ENCODE measurements around the gene LRRC32. TPM values are rescaled to one million over a fixed set of nuclear protein-coding genes. Genes with fewer than 3 reads are reported as not detected.

LRRC32 gene
- polyA plus RNA-seq, 1 donor from 2014 or later = not detected

GRCh38 chr11:76696756-76697155 is 26.2 kb upstream of the LRRC32 start:
- Histone ChIP-seq H3K9ac (ENCODE audit: low read length) (no peak overlapping the region), H3K36me3 (ENCODE audit: insufficient read depth, low read length) (no peaks in the 10 kb centered on the region), H3K9me2 (ENCODE audit: insufficient read depth, low read length) (no peaks in the 10 kb centered on the region), H3K79me2 (replicated peaks; ENCODE audit: insufficient read depth, low read length) (no peaks in the 10 kb centered on the region), H3K9me3 (ENCODE audit: low read length) (no peaks in the 10 kb centered on the region), H3K4me2 (ENCODE audit: low read length) (no peak overlapping the region), H3K27ac (ENCODE audit: low read length) (no peak overlapping the region), H3F3A (ENCODE audit: insufficient read depth, low read length, poor library complexity, severe bottlenecking) (no peaks in the 10 kb centered on the region), H2AFZ (ENCODE audit: low read depth, low read length) (no peak overlapping the region), H3K27me3 (ENCODE audit: insufficient read depth, low read depth, low read length) (no peaks in the 10 kb centered on the region), H4K20me1 (ENCODE audit: insufficient read depth) (no peaks in the 10 kb centered on the region), H3K4me3 (ENCODE audit: low read length) (no peak overlapping the region)
- no peak for TF ChIP-seq REST (IDR thresholded peaks at IDR 0.05; ENCODE audit: borderline replicate concordance)
- TF ChIP-seq RAD21 (conservative IDR thresholded peaks at IDR 0.05) = no peak
- no peak for TF ChIP-seq MXI1 (conservative IDR thresholded peaks at IDR 0.05; ENCODE audit: poor library complexity, severe bottlenecking)
- TF ChIP-seq EP300 (conservative IDR thresholded peaks at IDR 0.05; ENCODE audit: poor library complexity, severe bottlenecking) = no peak
- TF ChIP-seq TAF1 (IDR thresholded peaks at IDR 0.05; ENCODE audit: low read depth) = no peak
- no peak for TF ChIP-seq SMC3 (conservative IDR thresholded peaks at IDR 0.05; ENCODE audit: poor library complexity)
- TF ChIP-seq, protein P1, sequence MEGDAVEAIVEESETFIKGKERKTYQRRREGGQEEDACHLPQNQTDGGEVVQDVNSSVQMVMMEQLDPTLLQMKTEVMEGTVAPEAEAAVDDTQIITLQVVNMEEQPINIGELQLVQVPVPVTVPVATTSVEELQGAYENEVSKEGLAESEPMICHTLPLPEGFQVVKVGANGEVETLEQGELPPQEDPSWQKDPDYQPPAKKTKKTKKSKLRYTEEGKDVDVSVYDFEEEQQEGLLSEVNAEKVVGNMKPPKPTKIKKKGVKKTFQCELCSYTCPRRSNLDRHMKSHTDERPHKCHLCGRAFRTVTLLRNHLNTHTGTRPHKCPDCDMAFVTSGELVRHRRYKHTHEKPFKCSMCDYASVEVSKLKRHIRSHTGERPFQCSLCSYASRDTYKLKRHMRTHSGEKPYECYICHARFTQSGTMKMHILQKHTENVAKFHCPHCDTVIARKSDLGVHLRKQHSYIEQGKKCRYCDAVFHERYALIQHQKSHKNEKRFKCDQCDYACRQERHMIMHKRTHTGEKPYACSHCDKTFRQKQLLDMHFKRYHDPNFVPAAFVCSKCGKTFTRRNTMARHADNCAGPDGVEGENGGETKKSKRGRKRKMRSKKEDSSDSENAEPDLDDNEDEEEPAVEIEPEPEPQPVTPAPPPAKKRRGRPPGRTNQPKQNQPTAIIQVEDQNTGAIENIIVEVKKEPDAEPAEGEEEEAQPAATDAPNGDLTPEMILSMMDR (IDR thresholded peaks at IDR 0.05; ENCODE audit: poor library complexity, severe bottlenecking) = no peak
- no peak for TF ChIP-seq POLR2AphosphoS5 (IDR thresholded peaks at IDR 0.05)
- no peak for TF ChIP-seq EZH2 (IDR thresholded peaks at IDR 0.05; ENCODE audit: borderline replicate concordance, insufficient read depth, low read length, poor library complexity, severe bottlenecking)

- H2AFZ ChIP-seq (ENCODE audit: low read depth, low read length) = no peak overlapping the region
- H3K9me3 ChIP-seq (ENCODE audit: low read length) = no peaks in the 10 kb centered on the region
- no peaks in the 10 kb centered on the region for H3F3A ChIP-seq (ENCODE audit: insufficient read depth, low read length, poor library complexity, severe bottlenecking)
- no peaks in the 10 kb centered on the region for H3K79me2 ChIP-seq (replicated peaks; ENCODE audit: insufficient read depth, low read length)
- H3K27ac ChIP-seq (ENCODE audit: low read length) = no peak overlapping the region
- no peak overlapping the region for H3K4me2 ChIP-seq (ENCODE audit: low read length)
- TF ChIP-seq SMC3 (conservative IDR thresholded peaks at IDR 0.05; ENCODE audit: poor library complexity) (no peak), TAF1 (IDR thresholded peaks at IDR 0.05; ENCODE audit: low read depth) (no peak), RAD21 (conservative IDR thresholded peaks at IDR 0.05) (no peak), EZH2 (IDR thresholded peaks at IDR 0.05; ENCODE audit: borderline replicate concordance, insufficient read depth, low read length, poor library complexity, severe bottlenecking) (no peak), EP300 (conservative IDR thresholded peaks at IDR 0.05; ENCODE audit: poor library complexity, severe bottlenecking) (no peak)
- TF ChIP-seq, protein P1 (IDR thresholded peaks at IDR 0.05; ENCODE audit: poor library complexity, severe bottlenecking) = no peak
- no peak overlapping the region for H3K9ac ChIP-seq (ENCODE audit: low read length)
- no peak overlapping the region for H3K4me3 ChIP-seq (ENCODE audit: low read length)
- H3K9me2 ChIP-seq (ENCODE audit: insufficient read depth, low read length) = no peaks in the 10 kb centered on the region
- H4K20me1 ChIP-seq (ENCODE audit: insufficient read depth) = no peaks in the 10 kb centered on the region
- H3K27me3 ChIP-seq (ENCODE audit: insufficient read depth, low read depth, low read length) = no peaks in the 10 kb centered on the region
- H3K36me3 ChIP-seq (ENCODE audit: insufficient read depth, low read length) = no peaks in the 10 kb centered on the region
Measured at GRCh38 chr11:76695771-76696170, 25.2 kb upstream of the LRRC32 start.

All from neural cell (in vitro differentiated cells).